ENCODE results near the gene COL6A2. TPM values are rescaled to one million over a fixed set of nuclear protein-coding genes. Genes with fewer than 3 reads are reported as not detected.
A peak's percentile ranks its signal among the peaks of the same experiment; 100 is the strongest.

Gene COL6A2
- polyA plus RNA-seq, 1 of the 3 experiments (the other 2 are of a cell fraction) = 108 TPM

GRCh38 chr21:46110499-46111192 lies 12.7 kb downstream of the COL6A2 start:
- peak overlapping the region in 1 of 2 experiments; percentile 64; a peak in 1 of 4 replicates for H3K27ac ChIP-seq (ENCODE audit: low read depth in 2 of 2, low read length in 1 of 2)
- H3K4me2 ChIP-seq = no peak overlapping the region
- no peaks in the 10 kb centered on the region for H3K9me3 ChIP-seq
- no peaks in the 10 kb centered on the region for H3F3A ChIP-seq (replicated peaks; ENCODE audit: insufficient read depth)
- H3K9ac ChIP-seq = no peak overlapping the region
- no peaks in the 10 kb centered on the region for H3K9me2 ChIP-seq
- peak; percentile 73 for DNase-seq
- no peaks in the 10 kb centered on the region for H3K27me3 ChIP-seq (ENCODE audit: insufficient read depth)
- CTCF ChIA-PET = interaction anchor here (0.6 to 1.6 kb wide), 6 partner anchors 10 to 141 kb away, joined by 3 to 6 read pairs (median 3); no protein-coding TSS in a partner anchor
- TF ChIP-seq RAD21 (IDR thresholded peaks at IDR 0.05; ENCODE audit: low read length) = peak; percentile 46
- TF ChIP-seq EZH2phosphoT487 (IDR thresholded peaks at IDR 0.05; ENCODE audit: borderline replicate concordance, low read depth) = no peak
- TF ChIP-seq POLR2AphosphoS5 (IDR thresholded peaks at IDR 0.05; ENCODE audit: low read depth, low read length) = no peak
- no peak for TF ChIP-seq NRF1 (IDR thresholded peaks at IDR 0.05; ENCODE audit: low read depth, low read length)
- TF ChIP-seq TEAD4 (IDR thresholded peaks at IDR 0.05; ENCODE audit: borderline replicate concordance, insufficient read depth) = no peak
- peaks cover 0 to 27% of the 10 kb centered on the region in 2 experiments; a peak in 1 of 4 replicates for H3K4me1 ChIP-seq (ENCODE audit: control insufficient read depth in 1 of 2, insufficient read depth in 2 of 2, low read depth in 1 of 2, low read length in 1 of 2)
- H4K20me1 ChIP-seq (ENCODE audit: insufficient read depth) = peaks cover 12% of the 10 kb centered on the region
- H3K4me3 ChIP-seq (ENCODE audit: low read depth in 2 of 2, low read length in 1 of 2) = no peak overlapping the region
- H3K36me3 ChIP-seq (replicated peaks in 1 of 2; ENCODE audit: control insufficient read depth in 1 of 2, insufficient read depth in 2 of 2, low read length in 1 of 2) = peaks cover 24 to 37% of the 10 kb centered on the region in 2 experiments
- no peak overlapping the region for H2AFZ ChIP-seq (ENCODE audit: low read depth)
- peaks cover 49% of the 10 kb centered on the region for H3K79me2 ChIP-seq (ENCODE audit: insufficient read depth)
- WGBS (ENCODE audit: low lambda C conversion rate) = 85% methylated on average over 20 of the region's 20 CpGs
- POLR2A ChIA-PET = interaction anchor here (1.1 kb wide), 1 partner anchor 22 kb away, joined by 3 read pairs; no protein-coding TSS in a partner anchor

GRCh38 chr21:46111193-46111571 lies 13.3 kb downstream of the COL6A2 start:
- Histone ChIP-seq H3K9ac (no peak overlapping the region), H3K4me3 (ENCODE audit: low read depth in 2 of 2, low read length in 1 of 2) (no peak overlapping the region), H3K27ac (ENCODE audit: low read depth in 2 of 2, low read length in 1 of 2) (peak overlapping the region in 1 of 2 experiments; percentile 64; a peak in 1 of 4 replicates), H2AFZ (ENCODE audit: low read depth) (no peak overlapping the region), H3K79me2 (ENCODE audit: insufficient read depth) (peaks cover 48% of the 10 kb centered on the region), H3K9me2 (no peaks in the 10 kb centered on the region), H4K20me1 (ENCODE audit: insufficient read depth) (peaks cover 12% of the 10 kb centered on the region), H3F3A (replicated peaks; ENCODE audit: insufficient read depth) (no peaks in the 10 kb centered on the region), H3K9me3 (no peaks in the 10 kb centered on the region), H3K27me3 (ENCODE audit: insufficient read depth) (no peaks in the 10 kb centered on the region), H3K4me2 (no peak overlapping the region), H3K36me3 (replicated peaks in 1 of 2; ENCODE audit: control insufficient read depth in 1 of 2, insufficient read depth in 2 of 2, low read length in 1 of 2) (peaks cover 25 to 37% of the 10 kb centered on the region in 2 experiments), H3K4me1 (ENCODE audit: control insufficient read depth in 1 of 2, insufficient read depth in 2 of 2, low read depth in 1 of 2, low read length in 1 of 2) (peaks cover 0 to 27% of the 10 kb centered on the region in 2 experiments; a peak in 1 of 4 replicates)
- TF ChIP-seq TCF12 (IDR thresholded peaks at IDR 0.05) (no peak), NFIC (IDR thresholded peaks at IDR 0.05; ENCODE audit: borderline replicate concordance) (no peak), RXRA (IDR thresholded peaks at IDR 0.05; ENCODE audit: borderline replicate concordance, low read depth) (no peak), GATA2 (CRISPR knock-in tag; IDR thresholded peaks at IDR 0.05) (no peak), CTCF (IDR thresholded peaks at IDR 0.05) (no peak), RAD21 (IDR thresholded peaks at IDR 0.05; ENCODE audit: low read length) (no peak), SIN3A (IDR thresholded peaks at IDR 0.05; ENCODE audit: borderline replicate concordance, low read depth, low read length) (no peak), FOXJ3 (CRISPR knock-in tag; IDR thresholded peaks at IDR 0.05) (no peak)
- DNase-seq = peak; percentile 25
- 95% methylated on average over 6 of the region's 12 CpGs for WGBS (ENCODE audit: low lambda C conversion rate)
- ChIA-PET POLR2A (no interaction called here), CTCF (interaction anchor here (0.9 kb wide), 1 partner anchor 141 kb away, joined by 3 read pairs; no protein-coding TSS in a partner anchor)

All from SK-N-SH (cell line).